Loucy (cell line): ENCODE data around the gene PHPT1.

Experiments used
- EZH2phosphoT487 ChIP-seq: fragments of 200-600 bp; IDR thresholded peaks from 2 replicates; pipeline ENCODE4 v1.6.1; 2018; ENCODE audit warnings: antibody characterized with exemption, mild to moderate bottlenecking, moderate library complexity, borderline replicate concordance
- TF ChIP-seq, protein P1 (sequence below): fragments of 200-600 bp; sonication (generic); conservative IDR thresholded peaks from 2 replicates; pipeline ENCODE4 v1.5.1; 2014; ENCODE audit warnings: mild to moderate bottlenecking, antibody characterized with exemption, low read length

DNA sequence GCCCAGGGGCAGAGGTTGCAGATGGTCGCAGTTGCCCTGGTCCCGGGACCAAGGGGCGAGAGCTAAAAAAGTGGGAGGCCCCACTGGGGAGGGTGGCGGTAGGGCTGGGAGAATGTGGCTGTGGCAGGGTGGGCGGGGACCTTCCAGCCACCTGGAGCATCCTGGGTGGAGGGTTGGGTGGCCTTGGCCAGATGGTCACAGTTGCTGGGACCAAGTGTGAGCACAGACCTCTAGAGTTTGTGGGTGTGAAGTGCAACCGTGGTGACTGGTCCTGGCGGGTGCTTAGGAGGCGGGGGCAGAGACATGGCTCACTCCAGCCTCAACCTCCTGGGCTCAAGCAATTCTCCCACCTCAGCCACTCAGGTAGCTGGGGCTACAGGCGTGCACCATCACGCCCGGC, 31.4 kb downstream of the PHPT1 start:
- TF ChIP-seq, protein P1, sequence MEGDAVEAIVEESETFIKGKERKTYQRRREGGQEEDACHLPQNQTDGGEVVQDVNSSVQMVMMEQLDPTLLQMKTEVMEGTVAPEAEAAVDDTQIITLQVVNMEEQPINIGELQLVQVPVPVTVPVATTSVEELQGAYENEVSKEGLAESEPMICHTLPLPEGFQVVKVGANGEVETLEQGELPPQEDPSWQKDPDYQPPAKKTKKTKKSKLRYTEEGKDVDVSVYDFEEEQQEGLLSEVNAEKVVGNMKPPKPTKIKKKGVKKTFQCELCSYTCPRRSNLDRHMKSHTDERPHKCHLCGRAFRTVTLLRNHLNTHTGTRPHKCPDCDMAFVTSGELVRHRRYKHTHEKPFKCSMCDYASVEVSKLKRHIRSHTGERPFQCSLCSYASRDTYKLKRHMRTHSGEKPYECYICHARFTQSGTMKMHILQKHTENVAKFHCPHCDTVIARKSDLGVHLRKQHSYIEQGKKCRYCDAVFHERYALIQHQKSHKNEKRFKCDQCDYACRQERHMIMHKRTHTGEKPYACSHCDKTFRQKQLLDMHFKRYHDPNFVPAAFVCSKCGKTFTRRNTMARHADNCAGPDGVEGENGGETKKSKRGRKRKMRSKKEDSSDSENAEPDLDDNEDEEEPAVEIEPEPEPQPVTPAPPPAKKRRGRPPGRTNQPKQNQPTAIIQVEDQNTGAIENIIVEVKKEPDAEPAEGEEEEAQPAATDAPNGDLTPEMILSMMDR = no peak
- no peak for TF ChIP-seq EZH2phosphoT487
